Stimulated activated CD4-positive, alpha-beta T cell treated with anti-CD3 and anti-CD28 coated beads, TNF-alpha, amount 100 ng/mL, for 24 hours (primary cell): ENCODE data around the gene CD34.
A peak's percentile ranks its signal among the peaks of the same experiment; 100 is the strongest.

Source experiments
- DNase-seq, 3 experiments: peaks; one replicate each; pipeline ENCODE4 v3.0.0-alpha.2; 2020; ENCODE audit warnings: low read depth in 3 of 3

Gene CD34

DNA sequence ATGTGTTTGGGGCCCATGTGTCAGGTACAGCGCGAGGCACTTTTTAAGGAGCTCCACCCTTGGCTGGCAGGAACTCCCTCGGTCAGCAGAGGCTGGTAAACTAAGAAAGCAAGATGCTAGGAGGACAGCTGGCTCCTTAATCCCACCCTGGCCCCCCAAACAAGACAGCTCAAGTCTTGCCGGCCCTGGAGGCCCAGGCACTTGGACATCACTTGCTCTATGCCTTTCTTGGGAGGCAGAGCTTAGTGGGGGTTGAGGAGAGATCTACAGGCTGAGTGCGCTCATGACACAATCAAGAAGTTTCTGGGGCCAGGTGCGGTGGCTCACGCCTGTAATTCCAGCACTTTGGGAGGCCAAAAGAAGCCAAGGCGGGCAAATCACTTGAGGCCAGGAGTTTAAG lies 78.1 kb downstream of the CD34 start:
- no peak for DNase-seq

DNA sequence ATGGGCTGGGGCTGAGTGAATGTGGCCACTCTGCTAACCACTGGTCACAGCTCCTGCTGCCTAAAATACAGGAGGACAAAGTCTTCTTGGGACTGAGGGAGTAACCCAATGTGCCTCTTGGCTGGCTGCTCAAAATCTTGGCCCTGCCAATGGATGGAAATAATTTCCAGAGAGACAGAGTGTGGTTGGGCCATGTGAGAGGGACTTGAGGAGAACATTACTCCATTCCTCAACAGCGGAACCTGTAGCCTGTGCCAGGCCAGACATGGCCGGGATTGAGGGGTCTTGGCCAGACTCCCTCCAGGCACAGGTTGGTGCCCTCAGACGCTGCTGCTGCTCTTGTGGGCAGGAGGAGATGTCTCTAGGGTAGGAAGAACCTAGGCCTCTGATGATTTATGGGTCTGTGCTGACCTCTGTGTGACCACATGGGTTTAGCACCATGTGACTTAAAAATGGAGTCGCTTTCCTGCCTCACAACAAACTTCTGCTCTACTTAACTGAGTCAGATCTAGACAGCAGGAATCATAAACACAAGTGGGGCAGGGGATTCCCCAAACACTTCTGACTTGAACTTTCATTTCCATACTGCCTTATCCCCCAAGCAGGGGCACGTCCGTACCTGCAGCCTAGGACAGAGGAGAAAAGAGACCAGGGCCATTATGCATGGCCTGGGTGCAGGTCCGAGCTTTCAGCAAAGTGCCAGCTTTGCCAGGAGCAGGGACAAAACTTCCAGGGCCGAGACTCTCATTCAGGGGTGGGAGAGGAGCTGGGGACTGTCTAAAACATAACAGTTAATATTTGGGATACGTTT lies 79.2 kb downstream of the CD34 start:
- peak; percentile 17 to 44 (median 42) for DNase-seq
